NCI-H226 (cell line): ENCODE measurements around the gene GAB1.
"Not testable (repeated sequence)": the region's sequence is repeated elsewhere in the genome, so short reads cannot be mapped to it uniquely, and the experiment has no call there.

Experiments used
- DNase-seq: peaks from one replicate; pipeline ENCODE4 v3.0.0-alpha.2; 2015

Gene GAB1

GRCh38 chr4:143339497-143339896 lies 2.8 kb downstream of the GAB1 start:
- DNase-seq: no peak

GRCh38 chr4:143341186-143341755 lies 4.6 kb downstream of the GAB1 start:
- no peak for DNase-seq

- no peak for DNase-seq
Observed at GRCh38 chr4:143343276-143343831, 6.7 kb downstream of the GAB1 start.

GRCh38 chr4:143344041-143344440 lies 7.4 kb downstream of the GAB1 start:
- no peak for DNase-seq

- no peak for DNase-seq
Observed at GRCh38 chr4:143344774-143345173, 8.1 kb downstream of the GAB1 start.

GRCh38 chr4:143345356-143345755 lies 8.7 kb downstream of the GAB1 start:
- no peak for DNase-seq

GRCh38 chr4:143346206-143346605 lies 9.5 kb downstream of the GAB1 start:
- peak; percentile 28 for DNase-seq

- no peak for DNase-seq
Observed at GRCh38 chr4:143347484-143348111, 10.9 kb downstream of the GAB1 start.

GRCh38 chr4:143348233-143349077 lies 11.8 kb downstream of the GAB1 start:
- no peak for DNase-seq

- DNase-seq: not testable (repeated sequence)
Observed at GRCh38 chr4:143349858-143350527, 13.3 kb downstream of the GAB1 start.

- DNase-seq: no peak
Observed at GRCh38 chr4:143351149-143351691, 14.5 kb downstream of the GAB1 start.

GRCh38 chr4:143351774-143352451 lies 15.2 kb downstream of the GAB1 start:
- no peak for DNase-seq

GRCh38 chr4:143352720-143353119 lies 16.0 kb downstream of the GAB1 start:
- DNase-seq: no peak

GRCh38 chr4:143353797-143354196 lies 17.1 kb downstream of the GAB1 start:
- no peak for DNase-seq

GRCh38 chr4:143354990-143355389 lies 18.3 kb downstream of the GAB1 start:
- no peak for DNase-seq

- DNase-seq: peak; percentile 48
Observed at GRCh38 chr4:143355540-143356217, 19.0 kb downstream of the GAB1 start.

- no peak for DNase-seq
Observed at GRCh38 chr4:143356493-143356892, 19.8 kb downstream of the GAB1 start.

GRCh38 chr4:143357161-143357845 lies 20.6 kb downstream of the GAB1 start:
- no peak for DNase-seq

- no peak for DNase-seq
Observed at GRCh38 chr4:143358419-143358818, 21.7 kb downstream of the GAB1 start.

- DNase-seq: no peak
Observed at GRCh38 chr4:143358923-143359643, 22.4 kb downstream of the GAB1 start.
